Lung (tissue), 12 donors: ENCODE measurements around the gene RALGAPA2. TPM values are rescaled to one million over a fixed set of nuclear protein-coding genes. Genes with fewer than 3 reads are reported as not detected.

Experiments
- ATAC-seq: fragments of 200-7000 bp; cut with Tn5 transposase; one replicate; pipeline ENCODE4 v1.9.1; 2020; ENCODE audit warnings: moderate number of reproducible peaks; ENCODE audit not compliant: insufficient read depth, low FRiP score
- DNase-seq, 3 donors: peaks; one replicate each; pipeline ENCODE4 v3.0.0-alpha.2; 2013 to 2017
- H3K27ac ChIP-seq, 2 donors: one replicate each; pipeline ENCODE4 v1.5.1; 2013; ENCODE audit warnings: mild to moderate bottlenecking in 2 of 2, moderate library complexity in 2 of 2, control low read depth in 1 of 2, inconsistent platforms in 1 of 2, low read depth in 1 of 2, low read length in 1 of 2
- H3K27me3 ChIP-seq, 3 donors: one replicate each; pipeline ENCODE4 v1.5.1; 2013; ENCODE audit warnings: low read length in 2 of 3; ENCODE audit not compliant: control insufficient read depth in 3 of 3, insufficient read depth in 3 of 3
- H3K36me3 ChIP-seq, 4 donors: one replicate each; pipeline ENCODE4 v1.5.1; 2013; ENCODE audit warnings: low read length in 4 of 4, mild to moderate bottlenecking in 1 of 4, moderate library complexity in 1 of 4; ENCODE audit not compliant: control insufficient read depth in 4 of 4, insufficient read depth in 4 of 4
- H3K4me1 ChIP-seq, 5 donors: one replicate each; pipeline ENCODE4 v1.5.1; 2013; ENCODE audit warnings: low read length in 5 of 5, mild to moderate bottlenecking in 2 of 5, moderate library complexity in 1 of 5; ENCODE audit not compliant: control insufficient read depth in 5 of 5, insufficient read depth in 5 of 5
- H3K4me3 ChIP-seq: one replicate; pipeline ENCODE4 v1.5.1; 2013; ENCODE audit warnings: mild to moderate bottlenecking, control low read depth, moderate library complexity
- H3K9ac ChIP-seq, 2 donors: one replicate each; pipeline ENCODE4 v1.5.1; 2013; ENCODE audit warnings: low read length in 2 of 2, control low read depth in 1 of 2; ENCODE audit not compliant: insufficient read depth in 1 of 2
- H3K9me3 ChIP-seq, 4 donors: one replicate each; pipeline ENCODE4 v1.5.1; 2013; ENCODE audit warnings: low read length in 3 of 4, mild to moderate bottlenecking in 1 of 4, moderate library complexity in 1 of 4; ENCODE audit not compliant: control insufficient read depth in 4 of 4, insufficient read depth in 3 of 4
- CTCF ChIP-seq: IDR thresholded peaks from 2 replicates; pipeline ENCODE4 v1.5.1; 2012; ENCODE audit warnings: mild to moderate bottlenecking; ENCODE audit errors: control extremely low read depth, extremely low read depth
- WGBS, 2 donors: extraction: QIAGEN DNeasy Blood & Tissue Kit; methylation state at CpG; one replicate each; pipeline ENCODE4 v1.1.7; 2013; 5-methylcytosine and 5-hydroxymethylcytosine counted together
- polyA plus RNA-seq, 2 donors: library from polyadenylated mRNA; stranded (reverse); fragments of 200-250 nt; gene quantifications; one replicate each; pipeline ENCODE4 v1.2.1, GENCODE V29; 2013
- total RNA-seq, 2 donors: library from RNA; depleted of rRNA in 1 of 2; stranded (reverse); fragments of >200 nt in 1 of 2; gene quantifications; one replicate each; pipeline ENCODE4 v1.2.1, GENCODE V29; 2014 to 2021
- donor health status: control.
- donor health status: control.
- donor health status: Bipolar disorder and iron deficiency.
- donor health status: healthy.
- donor health status: DM: yes; HTN: yes; CAD: no.

Gene RALGAPA2
- total and polyA plus RNA-seq, 4 donors, result 12.1 to 83.4 (median 55.6) TPM

- H3K27me3 ChIP-seq, result no peaks in the 10 kb centered on the region
- H3K36me3 ChIP-seq, result peaks cover 6 to 12% (median 10%) of the 10 kb centered on the region in 4 donors
- no peak overlapping the region for H3K9ac ChIP-seq
- H3K9me3 ChIP-seq, result no peaks in the 10 kb centered on the region
- H3K4me3 ChIP-seq, result no peak overlapping the region
- WGBS, 2 donors, result 97 to 100% methylated on average over 3 of the region's 3 CpGs
- H3K27ac ChIP-seq, result no peak overlapping the region
- H3K4me1 ChIP-seq, result peaks cover 0 to 7% (median 0%) of the 10 kb centered on the region in 5 donors
- DNase-seq, result no peak
- no peak for TF ChIP-seq CTCF
- ATAC-seq, result no peak
Measured at GRCh38 chr20:20490673-20491072, 221.8 kb downstream of the RALGAPA2 start.

GRCh38 chr20:20489648-20490341 lies 222.6 kb downstream of the RALGAPA2 start:
- H3K4me3 ChIP-seq, result no peak overlapping the region
- TF ChIP-seq CTCF, result no peak
- no peak overlapping the region for H3K9ac ChIP-seq
- H3K9me3 ChIP-seq, result no peaks in the 10 kb centered on the region
- peaks cover 6 to 12% (median 10%) of the 10 kb centered on the region in 4 donors for H3K36me3 ChIP-seq
- DNase-seq (no peak), ATAC-seq (no peak)
- H3K4me1 ChIP-seq, result peaks cover 0 to 7% (median 0%) of the 10 kb centered on the region in 5 donors
- H3K27ac ChIP-seq, result no peak overlapping the region
- 80 to 81% methylated on average over 6 of the region's 6 CpGs for WGBS, 2 donors
- no peaks in the 10 kb centered on the region for H3K27me3 ChIP-seq

GRCh38 chr20:20489054-20489453 lies 223.4 kb downstream of the RALGAPA2 start:
- DNase-seq, result no peak

More at GRCh38 chr20:20489054-20489453, 223.4 kb downstream of the RALGAPA2 start:
- Histone ChIP-seq H3K27me3 (no peaks in the 10 kb centered on the region), H3K9me3 (no peaks in the 10 kb centered on the region), H3K9ac (no peak overlapping the region), H3K36me3 (peaks cover 6 to 10% (median 8%) of the 10 kb centered on the region in 4 donors), H3K27ac (no peak overlapping the region), H3K4me3 (no peak overlapping the region), H3K4me1 (peaks cover 0 to 7% (median 0%) of the 10 kb centered on the region in 5 donors)
- TF ChIP-seq CTCF, result no peak
- no peak for ATAC-seq
- WGBS, 2 donors, result 91 to 95% methylated on average over 5 of the region's 5 CpGs
